ENCODE data around the gene GNG7.
"Not testable (repeated sequence)": the region's sequence is repeated elsewhere in the genome, so short reads cannot be mapped to it uniquely, and the experiment has no call there.

GNG7 gene

DNA sequence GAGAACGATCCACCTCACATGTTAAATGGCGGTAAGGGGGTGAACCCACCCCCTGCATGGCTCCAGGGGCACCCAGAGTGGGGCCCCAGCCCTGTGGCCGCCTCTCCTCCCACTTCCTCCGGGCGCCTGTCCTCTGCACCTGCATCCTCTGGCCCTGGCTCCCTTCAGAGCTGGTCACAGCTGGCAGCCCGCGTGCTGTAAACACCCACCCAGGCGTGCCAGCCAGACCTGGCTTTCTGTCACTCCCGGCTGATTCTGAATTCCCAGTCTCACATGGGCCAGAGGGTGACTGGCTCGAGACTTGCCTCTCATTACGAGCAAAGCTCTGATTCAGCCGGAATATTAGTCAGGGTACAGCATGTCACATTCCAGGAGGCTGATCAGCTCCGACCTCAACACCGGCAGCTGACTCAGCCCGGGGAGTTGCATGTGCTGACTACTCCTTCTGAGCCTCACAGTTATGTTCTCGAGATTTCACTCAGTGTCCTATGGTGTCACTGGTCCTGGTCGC, 75.1 kb downstream of the GNG7 start:
- H3K4me3 Mint-ChIP-seq = peak overlapping the region; percentile 18
- H3K4me1 Mint-ChIP-seq = peaks cover 36% of the 10 kb centered on the region

DNA sequence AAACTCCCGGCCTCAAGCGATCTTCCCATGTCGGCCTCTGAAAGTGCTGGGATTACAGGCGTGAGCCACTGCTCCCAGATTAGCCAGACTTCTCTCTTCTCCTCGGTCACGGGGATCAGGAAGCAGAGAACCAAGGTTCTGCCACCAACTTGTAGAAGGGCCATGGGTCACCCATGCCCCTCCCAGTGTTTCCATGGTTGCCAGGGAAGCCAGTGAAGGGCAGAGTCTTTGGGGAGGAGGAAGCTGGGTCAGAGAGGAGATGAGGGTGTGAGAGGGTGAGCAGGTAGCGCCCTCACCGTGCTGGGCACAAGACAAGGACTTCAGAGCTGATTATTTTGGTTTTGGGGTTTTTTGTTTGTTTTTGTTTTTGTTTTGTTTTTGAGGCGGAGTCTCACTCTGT, 77.1 kb downstream of the GNG7 start:
- Mint-ChIP-seq H3K4me3 (no peak overlapping the region), H3K27me3 (no peaks in the 10 kb centered on the region), H3K36me3 (ENCODE audit: insufficient read depth) (peaks cover 22% of the 10 kb centered on the region), H3K9me3 (no peaks in the 10 kb centered on the region), H3K27ac (ENCODE audit: low read depth) (peak overlapping the region; percentile 25), H3K4me1 (peaks cover 47% of the 10 kb centered on the region)
- DNase-seq (ENCODE audit: low spot score in 2 of 2) = no peak
- no peak for ATAC-seq (replicated peaks; ENCODE audit: extremely low read depth, poor library complexity, severe bottlenecking)

More for the DNA sequence above, 75.1 kb downstream of the GNG7 start:
- Mint-ChIP-seq H3K36me3 (ENCODE audit: insufficient read depth) (peaks cover 17% of the 10 kb centered on the region), H3K27ac (ENCODE audit: low read depth) (peak overlapping the region; percentile 83), H3K9me3 (no peaks in the 10 kb centered on the region), H3K27me3 (no peaks in the 10 kb centered on the region)
- DNase-seq (ENCODE audit: low spot score in 2 of 2) (no peak), ATAC-seq (replicated peaks; ENCODE audit: extremely low read depth, poor library complexity, severe bottlenecking) (no peak)

DNA sequence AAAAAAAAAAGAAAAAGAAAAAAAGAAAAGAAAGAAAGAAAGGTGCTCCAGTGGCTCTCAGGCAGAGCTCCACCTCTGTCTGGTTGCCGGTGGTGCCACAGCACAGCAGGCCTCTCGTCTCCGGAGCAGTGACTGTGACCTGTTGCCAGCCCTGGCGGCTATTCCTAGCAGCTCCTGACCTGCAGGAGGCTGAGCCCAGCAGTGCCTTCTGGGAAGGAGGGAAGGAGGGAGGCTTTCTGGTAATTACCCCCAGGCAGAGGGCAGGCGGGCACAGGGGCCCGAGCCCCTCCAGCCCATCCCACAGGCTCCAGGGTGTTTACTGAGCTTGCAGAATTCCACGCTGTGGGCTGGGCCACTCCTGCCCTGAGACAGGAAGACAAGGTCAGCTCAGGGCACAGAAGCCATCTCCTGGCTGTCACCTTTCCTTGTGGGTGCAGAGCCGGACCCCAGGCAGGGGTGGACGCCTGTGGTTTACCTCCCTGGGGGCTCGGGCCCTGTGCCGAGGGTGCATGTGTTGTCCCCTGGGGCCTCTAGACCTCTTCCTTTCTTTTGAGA, 77.9 kb downstream of the GNG7 start:
- H3K9me3 Mint-ChIP-seq = no peaks in the 10 kb centered on the region
- H3K27ac Mint-ChIP-seq (ENCODE audit: low read depth) = no peak overlapping the region
- no peak for DNase-seq (ENCODE audit: low spot score in 2 of 2)
- no peak for ATAC-seq (replicated peaks; ENCODE audit: extremely low read depth, poor library complexity, severe bottlenecking)
- H3K4me3 Mint-ChIP-seq = no peak overlapping the region
- peaks cover 48% of the 10 kb centered on the region for H3K4me1 Mint-ChIP-seq
- H3K36me3 Mint-ChIP-seq (ENCODE audit: insufficient read depth) = peaks cover 22% of the 10 kb centered on the region
- H3K27me3 Mint-ChIP-seq = no peaks in the 10 kb centered on the region

GRCh38 chr19:2623798-2624197, 78.7 kb downstream of the GNG7 start:
- DNase-seq (ENCODE audit: low spot score in 2 of 2) (no peak), ATAC-seq (replicated peaks; ENCODE audit: extremely low read depth, poor library complexity, severe bottlenecking) (no peak)
- Mint-ChIP-seq H3K27me3 (no peaks in the 10 kb centered on the region), H3K4me1 (peaks cover 48% of the 10 kb centered on the region), H3K36me3 (ENCODE audit: insufficient read depth) (peaks cover 25% of the 10 kb centered on the region), H3K27ac (ENCODE audit: low read depth) (no peak overlapping the region), H3K4me3 (no peak overlapping the region), H3K9me3 (no peaks in the 10 kb centered on the region)

DNA sequence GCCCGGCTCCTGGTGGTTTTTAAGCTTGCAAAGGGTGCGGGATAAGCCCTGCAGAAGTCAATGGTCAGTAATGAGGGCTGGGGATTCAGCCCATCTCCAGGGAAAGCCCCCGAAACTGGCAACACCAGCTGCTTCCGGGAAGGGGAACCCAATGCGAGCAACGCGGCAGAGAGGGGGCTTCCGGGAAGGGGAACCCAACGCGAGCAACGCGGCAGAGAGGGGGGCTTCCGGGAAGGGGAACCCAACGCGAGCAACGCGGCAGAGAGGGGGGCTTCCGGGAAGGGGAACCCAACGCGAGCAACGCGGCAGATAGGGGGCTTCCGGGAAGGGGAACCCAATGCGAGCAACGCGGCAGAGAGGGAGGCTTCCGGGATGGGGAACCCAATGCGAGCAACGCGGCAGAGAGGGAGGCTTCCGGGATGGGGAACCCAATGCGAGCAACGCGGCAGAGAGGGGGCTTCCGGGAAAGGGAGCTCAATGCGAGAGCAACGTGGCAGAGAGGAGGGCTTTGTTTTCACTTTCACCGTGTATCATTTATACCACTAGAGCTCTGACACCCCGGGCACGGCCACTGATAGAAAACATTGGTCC, 80.0 kb downstream of the GNG7 start:
- peak; percentile 36 for ATAC-seq (replicated peaks; ENCODE audit: extremely low read depth, poor library complexity, severe bottlenecking)
- Mint-ChIP-seq H3K36me3 (ENCODE audit: insufficient read depth) (peaks cover 27% of the 10 kb centered on the region), H3K4me1 (peaks cover 56% of the 10 kb centered on the region), H3K4me3 (peak overlapping the region; percentile 73), H3K27ac (ENCODE audit: low read depth) (peak overlapping the region; percentile 91)
- not testable (repeated sequence) for H3K9me3 Mint-ChIP-seq, H3K27me3 Mint-ChIP-seq
- DNase-seq (ENCODE audit: low spot score in 2 of 2) = peak; percentile 43 to 89

DNA sequence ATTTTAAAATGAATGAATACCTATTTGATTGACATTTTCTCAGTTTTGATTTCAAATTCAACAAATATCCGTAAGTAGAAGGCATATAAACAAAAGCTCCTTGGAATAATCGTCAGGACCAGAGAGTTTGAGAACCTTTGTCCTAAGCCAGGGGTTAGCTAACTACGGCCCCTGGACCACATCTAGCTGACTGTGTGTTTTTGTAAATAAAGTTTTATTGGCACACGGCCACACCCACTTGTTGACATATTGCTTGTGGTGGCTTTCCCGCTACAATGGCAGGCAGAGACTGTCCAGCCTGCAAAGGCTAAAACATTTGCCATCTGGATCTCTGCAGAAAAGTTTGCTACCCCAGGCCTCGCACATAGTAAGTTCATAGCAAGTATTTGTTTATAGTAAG, 83.4 kb downstream of the GNG7 start:
- no peak for DNase-seq (ENCODE audit: low spot score in 2 of 2)

DNA sequence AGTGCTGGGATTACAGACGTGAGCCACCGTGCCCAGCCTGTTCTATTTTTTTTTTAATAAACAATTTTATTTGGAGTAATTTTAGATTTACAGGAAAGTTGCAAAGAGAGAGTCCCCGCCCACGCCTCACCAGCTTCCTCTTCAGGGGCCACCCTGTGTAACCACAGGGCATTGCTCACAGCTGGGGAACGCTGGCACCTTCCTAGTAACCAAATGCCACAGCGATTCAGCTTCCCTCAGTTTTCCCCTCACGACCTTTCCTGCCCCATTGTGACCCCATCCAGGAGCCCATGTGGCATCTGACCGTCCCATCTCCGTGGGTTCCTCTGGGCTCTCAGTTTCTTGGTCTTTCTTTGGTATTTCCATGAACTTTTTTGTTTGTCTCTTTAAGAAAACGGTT, 83.9 kb downstream of the GNG7 start:
- Mint-ChIP-seq H3K4me1 (peaks cover 51% of the 10 kb centered on the region), H3K4me3 (peak overlapping the region; percentile 60), H3K27me3 (no peaks in the 10 kb centered on the region), H3K9me3 (no peaks in the 10 kb centered on the region), H3K27ac (ENCODE audit: low read depth) (peak overlapping the region; percentile 91), H3K36me3 (ENCODE audit: insufficient read depth) (peaks cover 19% of the 10 kb centered on the region)
- no peak for ATAC-seq (replicated peaks; ENCODE audit: extremely low read depth, poor library complexity, severe bottlenecking)
- peak in 1 of 2 donors; percentile 44 for DNase-seq (ENCODE audit: low spot score in 2 of 2)

More for the DNA sequence above, 83.4 kb downstream of the GNG7 start:
- H3K4me3 Mint-ChIP-seq = peak overlapping the region; percentile 72
- H3K4me1 Mint-ChIP-seq = peaks cover 50% of the 10 kb centered on the region
- peak overlapping the region; percentile 91 for H3K27ac Mint-ChIP-seq (ENCODE audit: low read depth)
- no peaks in the 10 kb centered on the region for H3K9me3 Mint-ChIP-seq
- H3K27me3 Mint-ChIP-seq = no peaks in the 10 kb centered on the region
- ATAC-seq (replicated peaks; ENCODE audit: extremely low read depth, poor library complexity, severe bottlenecking) = no peak
- H3K36me3 Mint-ChIP-seq (ENCODE audit: insufficient read depth) = peaks cover 21% of the 10 kb centered on the region

- Mint-ChIP-seq H3K4me3 (peak overlapping the region; percentile 60), H3K27me3 (no peaks in the 10 kb centered on the region), H3K36me3 (ENCODE audit: insufficient read depth) (peaks cover 18% of the 10 kb centered on the region), H3K9me3 (no peaks in the 10 kb centered on the region), H3K4me1 (peaks cover 51% of the 10 kb centered on the region), H3K27ac (ENCODE audit: low read depth) (peak overlapping the region; percentile 91)
- DNase-seq (ENCODE audit: low spot score in 2 of 2) = no peak
- no peak for ATAC-seq (replicated peaks; ENCODE audit: extremely low read depth, poor library complexity, severe bottlenecking)
Measured at GRCh38 chr19:2617393-2618165, 84.9 kb downstream of the GNG7 start.

DNA sequence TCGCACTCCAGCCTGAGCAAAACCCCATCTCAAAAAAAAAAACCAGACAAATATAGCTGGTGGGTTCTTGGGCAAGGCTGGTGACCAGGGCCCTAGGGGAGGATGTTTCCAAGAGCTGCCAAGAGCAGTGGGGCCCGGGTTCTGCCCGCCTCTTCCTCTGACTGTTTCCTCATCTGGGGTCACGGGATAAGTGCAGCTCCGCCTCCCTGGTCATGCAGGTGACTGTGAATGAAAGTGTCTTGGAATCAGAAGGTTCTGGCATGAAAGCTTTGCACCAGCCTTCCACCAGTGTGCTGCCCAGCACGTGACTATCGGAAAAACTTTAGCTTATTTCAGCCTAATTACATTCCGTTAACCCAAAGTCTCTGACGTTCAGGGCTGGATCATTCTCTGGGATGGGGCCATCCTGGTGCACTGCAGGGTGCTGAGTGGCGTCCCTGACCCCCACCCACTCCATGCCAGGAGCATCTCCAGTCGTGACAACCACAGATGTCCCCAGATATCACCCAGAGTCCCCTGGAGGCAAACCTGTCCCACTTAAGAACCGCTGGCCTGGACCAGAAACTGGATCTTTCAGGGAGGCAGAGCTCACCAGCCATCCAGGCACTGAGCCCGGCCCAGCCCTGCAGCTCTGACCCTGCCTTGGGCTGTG, 85.6 kb downstream of the GNG7 start:
- H3K9me3 Mint-ChIP-seq = no peaks in the 10 kb centered on the region

GRCh38 chr19:2615782-2616181, 86.7 kb downstream of the GNG7 start:
- H3K4me1 Mint-ChIP-seq = peaks cover 37% of the 10 kb centered on the region
- DNase-seq (ENCODE audit: low spot score in 2 of 2) (no peak), ATAC-seq (replicated peaks; ENCODE audit: extremely low read depth, poor library complexity, severe bottlenecking) (no peak)
- H3K9me3 Mint-ChIP-seq = no peaks in the 10 kb centered on the region
- no peak overlapping the region for H3K27ac Mint-ChIP-seq (ENCODE audit: low read depth)
- H3K36me3 Mint-ChIP-seq (ENCODE audit: insufficient read depth) = peaks cover 8% of the 10 kb centered on the region
- H3K4me3 Mint-ChIP-seq = no peak overlapping the region
- H3K27me3 Mint-ChIP-seq = no peaks in the 10 kb centered on the region

More for the DNA sequence above, 85.6 kb downstream of the GNG7 start:
- DNase-seq (ENCODE audit: low spot score in 2 of 2) = no peak
- Mint-ChIP-seq H3K27me3 (no peaks in the 10 kb centered on the region), H3K27ac (ENCODE audit: low read depth) (no peak overlapping the region), H3K4me1 (peaks cover 47% of the 10 kb centered on the region), H3K4me3 (no peak overlapping the region), H3K36me3 (ENCODE audit: insufficient read depth) (peaks cover 14% of the 10 kb centered on the region)
- no peak for ATAC-seq (replicated peaks; ENCODE audit: extremely low read depth, poor library complexity, severe bottlenecking)

GRCh38 chr19:2613507-2614295, 88.8 kb downstream of the GNG7 start:
- Mint-ChIP-seq H3K4me1 (peaks cover 26% of the 10 kb centered on the region), H3K36me3 (ENCODE audit: insufficient read depth) (peaks cover 8% of the 10 kb centered on the region), H3K27me3 (no peaks in the 10 kb centered on the region), H3K9me3 (no peaks in the 10 kb centered on the region), H3K4me3 (no peak overlapping the region), H3K27ac (ENCODE audit: low read depth) (no peak overlapping the region)
- DNase-seq (ENCODE audit: low spot score in 2 of 2) (peak in 1 of 2 donors; percentile 54), ATAC-seq (replicated peaks; ENCODE audit: extremely low read depth, poor library complexity, severe bottlenecking) (peak; percentile 47)

All from central memory CD8-positive, alpha-beta T cell (primary cell).